Stomach smooth muscle (tissue), 2 donors: Measurements from ENCODE around the gene CHN2.

ENCODE experiments used
- H3K27ac ChIP-seq: one replicate; pipeline ENCODE4 v1.7.0; 2013; ENCODE audit warnings: mild to moderate bottlenecking, low read length, inconsistent platforms
- H3K27me3 ChIP-seq, 2 donors: one replicate each; pipeline ENCODE4 v1.7.0; 2013; ENCODE audit warnings: low read length in 2 of 2; ENCODE audit not compliant: insufficient read depth in 2 of 2, control insufficient read depth in 1 of 2
- H3K36me3 ChIP-seq, 2 donors: one replicate each; pipeline ENCODE4 v1.7.0; 2013; ENCODE audit warnings: low read length in 2 of 2; ENCODE audit not compliant: control insufficient read depth in 2 of 2, insufficient read depth in 2 of 2
- H3K4me1 ChIP-seq: one replicate; pipeline ENCODE4 v1.7.0; 2013; ENCODE audit warnings: low read length; ENCODE audit not compliant: control insufficient read depth, insufficient read depth
- H3K4me3 ChIP-seq, 2 donors: one replicate each; pipeline ENCODE4 v1.7.0; 2013; ENCODE audit warnings: low read length in 2 of 2
- H3K9ac ChIP-seq, 2 donors: one replicate each; pipeline ENCODE4 v1.7.0; 2013; ENCODE audit warnings: low read length in 2 of 2, mild to moderate bottlenecking in 1 of 2
- H3K9me3 ChIP-seq, 2 donors: one replicate each; pipeline ENCODE4 v1.7.0; 2013; ENCODE audit warnings: low read length in 2 of 2; ENCODE audit not compliant: control insufficient read depth in 2 of 2
- donor health status: healthy.
- donor health status: Pancreatic carcinoma.

CHN2 gene

GRCh38 chr7:29496355-29497020, 301.9 kb downstream of the CHN2 start:
- Histone ChIP-seq H3K4me3 (no peak overlapping the region), H3K36me3 (peaks cover 0 to 6% of the 10 kb centered on the region in 2 donors), H3K9ac (no peak overlapping the region), H3K27me3 (no peaks in the 10 kb centered on the region), H3K4me1 (no peaks in the 10 kb centered on the region), H3K27ac (no peak overlapping the region), H3K9me3 (no peaks in the 10 kb centered on the region)

- no peaks in the 10 kb centered on the region for H3K9me3 ChIP-seq
- no peak overlapping the region for H3K4me3 ChIP-seq
- no peak overlapping the region for H3K9ac ChIP-seq
- no peaks in the 10 kb centered on the region for H3K27me3 ChIP-seq
- peaks cover 8 to 11% of the 10 kb centered on the region in 2 donors for H3K36me3 ChIP-seq
- no peaks in the 10 kb centered on the region for H3K4me1 ChIP-seq
- no peak overlapping the region for H3K27ac ChIP-seq
These were observed 305.4 kb downstream of the CHN2 start for GRCh38 chr7:29499932-29500331.

GRCh38 chr7:29500719-29501118, 306.1 kb downstream of the CHN2 start:
- Histone ChIP-seq H3K9me3 (no peaks in the 10 kb centered on the region), H3K9ac (no peak overlapping the region), H3K4me1 (no peaks in the 10 kb centered on the region), H3K27ac (no peak overlapping the region), H3K4me3 (no peak overlapping the region), H3K36me3 (peaks cover 14 to 19% of the 10 kb centered on the region in 2 donors), H3K27me3 (no peaks in the 10 kb centered on the region)

- no peaks in the 10 kb centered on the region for H3K27me3 ChIP-seq
- peaks cover 14 to 19% of the 10 kb centered on the region in 2 donors for H3K36me3 ChIP-seq
- H3K4me1 ChIP-seq: no peaks in the 10 kb centered on the region
- no peak overlapping the region for H3K4me3 ChIP-seq
- no peaks in the 10 kb centered on the region for H3K9me3 ChIP-seq
- no peak overlapping the region for H3K27ac ChIP-seq
- H3K9ac ChIP-seq: no peak overlapping the region
These were observed 307.6 kb downstream of the CHN2 start for GRCh38 chr7:29502133-29502532.

- Histone ChIP-seq H3K36me3 (peaks cover 20 to 29% of the 10 kb centered on the region in 2 donors), H3K27ac (no peak overlapping the region), H3K9me3 (no peaks in the 10 kb centered on the region), H3K27me3 (no peaks in the 10 kb centered on the region), H3K9ac (no peak overlapping the region), H3K4me1 (no peaks in the 10 kb centered on the region), H3K4me3 (no peak overlapping the region)
These were observed 311.4 kb downstream of the CHN2 start for GRCh38 chr7:29505931-29506330.

GRCh38 chr7:29508608-29509007, 314.0 kb downstream of the CHN2 start:
- Histone ChIP-seq H3K27ac (no peak overlapping the region), H3K9me3 (no peaks in the 10 kb centered on the region), H3K36me3 (peaks cover 20 to 26% of the 10 kb centered on the region in 2 donors), H3K9ac (no peak overlapping the region), H3K4me1 (no peaks in the 10 kb centered on the region), H3K27me3 (no peaks in the 10 kb centered on the region), H3K4me3 (no peak overlapping the region)

- H3K36me3 ChIP-seq: peaks cover 14 to 22% of the 10 kb centered on the region in 2 donors
- H3K9ac ChIP-seq: no peak overlapping the region
- no peak overlapping the region for H3K27ac ChIP-seq
- no peaks in the 10 kb centered on the region for H3K27me3 ChIP-seq
- no peaks in the 10 kb centered on the region for H3K4me1 ChIP-seq
- no peaks in the 10 kb centered on the region for H3K9me3 ChIP-seq
- H3K4me3 ChIP-seq: no peak overlapping the region
These were observed 315.5 kb downstream of the CHN2 start for GRCh38 chr7:29510028-29510427.

- Histone ChIP-seq H3K9me3 (no peaks in the 10 kb centered on the region), H3K27ac (no peak overlapping the region), H3K4me3 (no peak overlapping the region), H3K9ac (no peak overlapping the region), H3K36me3 (peaks cover 7 to 17% of the 10 kb centered on the region in 2 donors), H3K27me3 (no peaks in the 10 kb centered on the region), H3K4me1 (no peaks in the 10 kb centered on the region)
These were observed 316.8 kb downstream of the CHN2 start for GRCh38 chr7:29511337-29511736.

- no peak overlapping the region for H3K9ac ChIP-seq
- peaks cover 7 to 17% of the 10 kb centered on the region in 2 donors for H3K36me3 ChIP-seq
These were observed 317.3 kb downstream of the CHN2 start for GRCh38 chr7:29511851-29512250.

GRCh38 chr7:29516491-29516890, 321.9 kb downstream of the CHN2 start:
- H3K9me3 ChIP-seq: no peaks in the 10 kb centered on the region
- H3K4me1 ChIP-seq: no peaks in the 10 kb centered on the region
- H3K4me3 ChIP-seq: no peak overlapping the region
- H3K27me3 ChIP-seq: no peaks in the 10 kb centered on the region
- no peak overlapping the region for H3K27ac ChIP-seq
- peaks cover 0 to 2% of the 10 kb centered on the region in 2 donors for H3K36me3 ChIP-seq
- no peak overlapping the region for H3K9ac ChIP-seq

More at GRCh38 chr7:29511851-29512250, 317.3 kb downstream of the CHN2 start:
- Histone ChIP-seq H3K4me3 (no peak overlapping the region), H3K27me3 (no peaks in the 10 kb centered on the region), H3K27ac (no peak overlapping the region), H3K4me1 (no peaks in the 10 kb centered on the region), H3K9me3 (no peaks in the 10 kb centered on the region)

- Histone ChIP-seq H3K36me3 (no peaks in the 10 kb centered on the region), H3K27me3 (no peaks in the 10 kb centered on the region), H3K4me3 (no peak overlapping the region)
These were observed 324.0 kb downstream of the CHN2 start for GRCh38 chr7:29518616-29519015.

More at GRCh38 chr7:29518616-29519015, 324.0 kb downstream of the CHN2 start:
- Histone ChIP-seq H3K4me1 (no peaks in the 10 kb centered on the region), H3K9me3 (no peaks in the 10 kb centered on the region), H3K27ac (no peak overlapping the region), H3K9ac (no peak overlapping the region)
